GM23338 (cell line): ENCODE measurements around the gene RFX7.

Source experiments
- CREB1 ChIP-seq: fragments of 250-450 bp; sonication (Bioruptor Pico); IDR thresholded peaks from 2 replicates; pipeline ENCODE4 v1.5.0; 2020; ENCODE audit warnings: low read depth, mild to moderate bottlenecking, moderate library complexity
- CTCF ChIP-seq, 2 experiments: fragments of 200-600 bp in 1 of 2; sonication (generic) in 1 of 2; conservative IDR thresholded peaks; 2 replicates each; pipeline versions ENCODE4 v1.5.1 to v1.6.1; 2016 to 2017; ENCODE audit warnings: antibody characterized with exemption in 2 of 2, low read depth in 2 of 2, mild to moderate bottlenecking in 2 of 2, moderate library complexity in 1 of 2
- ETS1 ChIP-seq: IDR thresholded peaks from 2 replicates; pipeline ENCODE4 v1.6.1; 2016; ENCODE audit warnings: antibody characterized with exemption
- EZH2 ChIP-seq: fragments of 200-600 bp; sonication (generic); IDR thresholded peaks from one replicate; pipeline ENCODE4 v1.8.0; 2017; ENCODE audit warnings: antibody characterized with exemption, mild to moderate bottlenecking, low read depth; ENCODE audit not compliant: unreplicated experiment
- EZH2phosphoT487 ChIP-seq: fragments of 200-600 bp; sonication (generic); IDR thresholded peaks from one replicate; pipeline ENCODE4 v1.8.1; 2018; ENCODE audit warnings: antibody characterized with exemption; ENCODE audit not compliant: unreplicated experiment
- POLR2AphosphoS5 ChIP-seq: IDR thresholded peaks from 2 replicates; pipeline ENCODE4 v1.6.1; 2016; ENCODE audit warnings: antibody characterized with exemption, low read depth
- REST ChIP-seq: IDR thresholded peaks from one replicate; pipeline ENCODE4 v1.6.1; 2018; ENCODE audit warnings: antibody characterized with exemption; ENCODE audit not compliant: unreplicated experiment
- ZNF114 ChIP-seq: fragments of 250-450 bp; sonication (Bioruptor Pico); IDR thresholded peaks from 2 replicates; pipeline ENCODE4 v1.5.0; 2020; ENCODE audit warnings: mild to moderate bottlenecking, moderate library complexity
- ZNF331 ChIP-seq: fragments of 250-450 bp; sonication (Bioruptor Pico); IDR thresholded peaks from 2 replicates; pipeline ENCODE4 v1.5.0; 2020; ENCODE audit warnings: low read depth, mild to moderate bottlenecking, moderate library complexity

GRCh38 chr15:56045068-56045748 is 198.5 kb downstream of the RFX7 start:
- no peak for TF ChIP-seq CTCF (conservative IDR thresholded peaks at IDR 0.05; ENCODE audit: low read depth in 2 of 2)
- no peak for TF ChIP-seq EZH2phosphoT487
- TF ChIP-seq POLR2AphosphoS5 = no peak
- no peak for TF ChIP-seq ZNF331
- no peak for TF ChIP-seq EZH2
- TF ChIP-seq ZNF114 (CRISPR knock-in tag) = no peak
- TF ChIP-seq REST = no peak
- no peak for TF ChIP-seq CREB1 (CRISPR knock-in tag)
- TF ChIP-seq ETS1 = no peak
